DMS153 treated with DMSO at 0.1 percent for 48 hours (cell line): ENCODE results near the gene TRPM1.

Experiments used
- DNase-seq: peaks from one replicate; lab custom pipeline; 2025; ENCODE audit not compliant: unreplicated experiment; lab: John Stamatoyannopoulos, UW

TRPM1 gene

GRCh38 chr15:31051496-31052080, 49.9 kb downstream of the TRPM1 start:
- no peak for DNase-seq

- no peak for DNase-seq
These were observed 50.6 kb downstream of the TRPM1 start for GRCh38 chr15:31050953-31051352.

GRCh38 chr15:31049682-31050615, 51.6 kb downstream of the TRPM1 start:
- DNase-seq: no peak

GRCh38 chr15:31049111-31049510, 52.4 kb downstream of the TRPM1 start:
- DNase-seq: no peak

- no peak for DNase-seq
These were observed 54.1 kb downstream of the TRPM1 start for GRCh38 chr15:31047437-31047836.

- no peak for DNase-seq
These were observed 54.7 kb downstream of the TRPM1 start for GRCh38 chr15:31046759-31047359.

- no peak for DNase-seq
These were observed 55.9 kb downstream of the TRPM1 start for GRCh38 chr15:31045606-31046005.

GRCh38 chr15:31042751-31043150, 58.8 kb downstream of the TRPM1 start:
- DNase-seq: no peak

GRCh38 chr15:31041610-31042009, 59.9 kb downstream of the TRPM1 start:
- DNase-seq: no peak

GRCh38 chr15:31040611-31041010, 60.9 kb downstream of the TRPM1 start:
- no peak for DNase-seq

GRCh38 chr15:31039961-31040360, 61.6 kb downstream of the TRPM1 start:
- DNase-seq: no peak

GRCh38 chr15:31037731-31038477, 63.6 kb downstream of the TRPM1 start:
- DNase-seq: no peak

- no peak for DNase-seq
These were observed 64.7 kb downstream of the TRPM1 start for GRCh38 chr15:31036783-31037182.

- DNase-seq: no peak
These were observed 65.9 kb downstream of the TRPM1 start for GRCh38 chr15:31035610-31036009.

GRCh38 chr15:31034152-31034551, 67.4 kb downstream of the TRPM1 start:
- no peak for DNase-seq

GRCh38 chr15:31032961-31033371, 68.6 kb downstream of the TRPM1 start:
- no peak for DNase-seq

GRCh38 chr15:31031471-31032067, 70.0 kb downstream of the TRPM1 start:
- DNase-seq: no peak

GRCh38 chr15:31027910-31028578, 73.5 kb downstream of the TRPM1 start:
- no peak for DNase-seq

GRCh38 chr15:31025996-31026395, 75.5 kb downstream of the TRPM1 start:
- no peak for DNase-seq

GRCh38 chr15:31024979-31025378, 76.5 kb downstream of the TRPM1 start:
- no peak for DNase-seq
